PFSK-1 (cell line): ENCODE data around the gene PABPN1.

Experiments used
- FOXP2 ChIP-seq: optimal IDR thresholded peaks from 2 replicates; pipeline ENCODE3; 2011; ENCODE audit warnings: borderline replicate concordance, control low read depth, inconsistent platforms; ENCODE audit not compliant: insufficient read depth; ENCODE audit errors: extremely low read length, extremely low read depth
- POLR2AphosphoS5 ChIP-seq: IDR thresholded peaks from 2 replicates; pipeline ENCODE4 v1.6.1; 2012; ENCODE audit warnings: low read depth, mild to moderate bottlenecking, control low read depth, low read length, moderate library complexity
- REST ChIP-seq, 2 experiments: IDR thresholded peaks; 2 replicates each; pipeline versions ENCODE4 v1.6.1 to v1.8.0; 2011 to 2012; ENCODE audit warnings: low read depth in 2 of 2, low read length in 2 of 2, control low read depth in 1 of 2, inconsistent platforms in 1 of 2, mild to moderate bottlenecking in 1 of 2, moderate library complexity in 1 of 2; ENCODE audit not compliant: insufficient read depth in 1 of 2
- SIN3A ChIP-seq: IDR thresholded peaks from 2 replicates; pipeline ENCODE4 v1.6.1; 2012; ENCODE audit warnings: mild to moderate bottlenecking, low read length, moderate library complexity, borderline replicate concordance; ENCODE audit not compliant: insufficient read depth
- TAF1 ChIP-seq: IDR thresholded peaks from 2 replicates; pipeline ENCODE4 v1.6.1; 2012; ENCODE audit warnings: low read length, control low read depth, borderline replicate concordance; ENCODE audit not compliant: insufficient read depth

PABPN1 gene

DNA sequence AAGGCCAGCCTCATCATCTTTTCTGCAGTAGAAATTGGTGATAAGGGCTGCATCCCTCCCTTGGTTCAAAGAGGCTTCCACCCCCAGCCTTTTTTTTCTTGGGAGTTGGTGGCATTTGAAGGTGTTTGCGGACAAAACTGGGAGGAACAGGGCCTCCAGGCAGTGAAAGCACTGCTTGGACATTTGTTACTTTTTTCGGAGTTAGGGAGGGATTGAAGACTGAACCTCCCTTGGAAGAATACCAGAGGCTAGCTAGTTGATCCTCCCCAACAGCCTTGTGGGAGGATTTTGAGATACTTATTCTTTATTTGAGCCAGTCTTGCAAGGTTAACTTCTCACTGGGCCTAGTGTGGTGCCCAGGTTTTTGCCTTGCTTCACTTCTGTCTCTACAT, 3.2 kb downstream of the PABPN1 start:
- no peak for TF ChIP-seq TAF1
- no peak for TF ChIP-seq SIN3A
- no peak for TF ChIP-seq FOXP2
- no peak for TF ChIP-seq POLR2AphosphoS5
- TF ChIP-seq REST (IDR thresholded peaks at IDR 0.05; ENCODE audit: insufficient read depth in 1 of 2, low read depth in 2 of 2, low read length in 2 of 2), result no peak

DNA sequence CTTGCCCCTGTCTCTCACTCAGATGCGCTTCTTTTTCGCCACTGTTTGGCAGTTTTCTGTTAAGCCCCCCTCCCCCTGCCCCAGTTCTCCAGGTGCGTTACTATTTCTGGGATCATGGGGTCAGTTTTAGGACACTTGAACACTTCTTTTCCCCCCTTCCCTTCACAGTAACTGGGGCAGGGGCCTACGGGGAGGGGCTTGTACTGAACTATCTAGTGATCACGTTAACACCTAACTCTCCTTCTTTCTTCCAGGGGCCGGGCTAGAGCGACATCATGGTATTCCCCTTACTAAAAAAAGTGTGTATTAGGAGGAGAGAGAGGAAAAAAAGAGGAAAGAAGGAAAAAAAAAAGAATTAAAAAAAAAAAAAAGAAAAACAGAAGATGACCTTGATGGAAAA, 3.7 kb downstream of the PABPN1 start:
- no peak for TF ChIP-seq SIN3A
- no peak for TF ChIP-seq TAF1
- TF ChIP-seq POLR2AphosphoS5, result no peak
- no peak for TF ChIP-seq REST (IDR thresholded peaks at IDR 0.05; ENCODE audit: insufficient read depth in 1 of 2, low read depth in 2 of 2, low read length in 2 of 2)
- no peak for TF ChIP-seq FOXP2

DNA sequence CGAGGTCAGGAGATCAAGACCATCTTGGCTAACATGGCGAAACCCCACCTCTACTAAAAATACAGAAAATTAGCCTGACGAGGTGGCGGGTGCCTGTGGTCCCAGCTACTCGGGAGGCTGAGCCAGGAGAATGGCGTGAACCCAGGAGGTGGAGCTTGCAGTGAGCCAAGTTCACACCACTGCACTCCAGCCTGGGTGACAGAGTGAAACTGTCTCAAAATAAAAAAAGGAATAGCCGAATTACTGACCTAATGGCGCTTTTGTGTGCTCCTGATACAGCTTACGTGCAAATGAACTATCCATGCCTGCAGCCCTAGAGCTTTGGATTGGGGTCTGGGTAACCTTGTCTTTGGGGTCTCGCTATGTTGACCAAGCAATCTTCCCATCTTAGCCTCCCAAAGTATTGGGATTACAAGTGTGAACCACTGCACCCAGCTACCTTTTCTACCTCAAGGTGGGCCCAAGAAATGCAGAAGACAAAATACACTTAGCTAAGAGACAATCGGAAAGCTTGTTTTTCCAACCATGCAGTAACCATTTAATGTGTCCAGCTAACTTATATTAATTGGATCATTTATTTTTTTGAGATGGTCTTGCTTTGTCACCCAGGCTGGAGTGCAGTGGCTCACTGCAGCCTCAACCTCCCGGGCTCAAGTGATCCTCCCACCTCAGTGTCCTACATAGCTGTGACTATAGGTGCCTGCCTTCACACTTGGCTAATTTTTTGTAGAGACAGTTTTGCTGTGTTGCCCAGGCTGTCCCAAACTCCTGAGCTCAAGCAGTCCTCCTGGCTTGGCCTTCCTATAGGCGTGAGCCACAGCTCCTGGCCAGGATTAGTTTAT, 5.5 kb downstream of the PABPN1 start:
- TF ChIP-seq POLR2AphosphoS5, result peak; percentile 52; the same call in 1 of the 2 replicates
- no peak for TF ChIP-seq SIN3A

GRCh38 chr14:23327947-23328744, 6.9 kb downstream of the PABPN1 start:
- no peak for TF ChIP-seq FOXP2
- no peak for TF ChIP-seq TAF1
- TF ChIP-seq POLR2AphosphoS5, result no peak
- no peak for TF ChIP-seq SIN3A
- no peak for TF ChIP-seq REST (IDR thresholded peaks at IDR 0.05; ENCODE audit: insufficient read depth in 1 of 2, low read depth in 2 of 2, low read length in 2 of 2)

DNA sequence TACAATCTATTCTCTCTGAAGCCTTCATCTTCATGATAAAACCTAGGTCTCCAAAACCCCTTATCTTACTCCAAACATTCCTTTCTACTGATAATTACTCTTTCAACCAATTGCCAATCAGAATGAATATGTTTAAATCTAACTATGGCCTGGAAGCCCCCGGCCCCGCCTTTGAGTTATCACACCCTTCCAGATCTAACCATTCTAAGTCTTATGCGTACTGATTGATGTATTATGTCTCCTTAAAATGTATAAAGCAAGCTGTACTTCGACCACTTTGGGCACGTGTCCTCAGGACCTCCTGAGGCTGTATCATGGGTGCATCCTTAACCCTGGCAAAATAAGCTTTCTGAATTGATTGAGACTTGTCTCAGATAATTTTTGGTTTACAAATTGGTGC, 14.4 kb downstream of the PABPN1 start:
- no peak for TF ChIP-seq POLR2AphosphoS5
- TF ChIP-seq TAF1, result no peak
- no peak for TF ChIP-seq SIN3A
- TF ChIP-seq FOXP2, result no peak
- no peak for TF ChIP-seq REST (IDR thresholded peaks at IDR 0.05; ENCODE audit: insufficient read depth in 1 of 2, low read depth in 2 of 2, low read length in 2 of 2)
